Activated T-helper 1 cell treated with anti-CD3 and anti-CD28 coated beads, Interleukin-2, amount 50 U/mL, for 16 hours (primary cell): ENCODE measurements around the gene MEN1.

Source experiments
- DNase-seq, 2 donors: peaks; one replicate each; pipeline ENCODE4 v3.0.0-alpha.2; 2020; ENCODE audit warnings: low read depth in 1 of 2, low spot score in 1 of 2

The MEN1 gene

DNA sequence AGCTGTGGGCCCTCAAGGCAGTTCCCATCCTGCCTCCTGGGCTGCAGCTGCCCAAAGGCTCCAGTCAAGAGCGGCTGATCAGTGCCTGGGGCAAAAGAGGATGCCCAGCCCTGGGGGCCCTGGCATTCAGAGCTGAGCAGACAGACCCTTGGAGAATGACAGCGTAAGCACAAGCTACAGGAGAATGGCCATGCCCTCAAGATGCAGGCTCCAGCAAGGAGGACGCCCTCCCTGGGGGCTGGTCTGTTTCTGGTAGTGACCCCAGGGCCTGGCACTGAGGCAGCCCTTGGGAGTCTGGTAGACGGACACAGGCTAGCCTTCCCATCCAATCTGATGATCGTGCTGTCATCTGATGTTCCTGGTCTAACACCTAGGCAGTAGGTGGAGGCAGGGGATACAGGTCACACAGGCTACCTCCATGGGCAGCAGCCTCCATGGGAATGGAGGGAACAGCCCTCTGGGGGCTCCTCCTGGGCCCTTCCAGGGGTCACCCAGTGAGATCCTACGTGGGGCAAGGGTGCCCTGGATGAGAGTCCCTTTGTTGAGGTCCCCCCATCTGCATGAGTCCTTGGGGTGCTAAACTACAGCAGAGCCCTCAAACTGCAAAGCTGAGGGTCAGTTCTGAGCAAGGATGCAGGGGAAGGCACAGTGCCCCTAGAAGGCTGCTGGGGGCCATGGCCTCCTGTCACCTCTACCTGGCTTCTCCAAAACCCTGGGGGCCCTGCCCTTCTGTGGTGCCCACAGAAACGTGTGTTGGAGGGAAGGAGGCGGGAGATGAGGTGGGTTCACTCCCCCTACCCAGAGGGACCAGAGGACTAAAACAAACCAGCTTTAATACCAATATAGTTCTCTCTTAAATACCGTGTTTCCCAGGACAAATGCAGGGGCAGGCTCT is 21.8 kb downstream of the MEN1 start:
- no peak for DNase-seq

DNA sequence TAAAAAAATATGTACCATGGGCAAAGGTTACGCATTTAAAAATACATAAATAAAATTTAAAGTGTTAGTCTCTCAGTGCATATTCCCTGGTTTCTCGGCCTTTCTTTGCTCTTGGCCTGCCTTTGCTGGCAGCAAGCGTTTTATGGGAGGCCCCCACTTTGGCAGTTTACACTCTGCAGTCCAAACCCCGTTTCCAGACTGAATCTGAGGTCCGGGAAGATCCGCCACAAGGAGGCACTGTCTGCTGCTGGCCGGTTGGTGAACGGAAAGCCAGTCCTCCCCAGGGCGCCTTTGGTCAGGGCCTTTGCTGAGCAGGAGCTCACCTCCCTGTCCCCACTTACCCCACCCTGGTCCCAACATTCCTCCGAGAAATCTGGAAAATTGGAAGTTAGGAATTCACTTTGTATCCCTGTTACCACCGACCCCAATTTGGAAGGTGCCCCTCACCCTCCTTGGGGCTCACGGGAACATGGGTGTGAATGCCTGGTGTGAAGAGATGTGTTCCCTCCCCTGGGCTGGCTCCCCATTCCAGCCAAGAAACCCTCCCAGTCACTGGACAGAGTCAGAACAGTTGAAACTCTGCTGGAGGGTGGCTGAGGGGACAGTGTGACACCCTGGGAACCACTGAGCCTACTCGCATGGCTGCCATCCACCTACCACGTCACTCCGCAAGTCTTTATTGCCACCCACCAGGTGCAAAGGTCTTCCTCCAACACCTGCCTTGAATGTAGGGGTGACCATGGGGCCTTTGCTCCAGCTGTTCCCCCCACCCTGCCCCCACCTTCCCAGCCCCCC is 22.6 kb downstream of the MEN1 start:
- peak in 1 of 2 donors; percentile 37 for DNase-seq

DNA sequence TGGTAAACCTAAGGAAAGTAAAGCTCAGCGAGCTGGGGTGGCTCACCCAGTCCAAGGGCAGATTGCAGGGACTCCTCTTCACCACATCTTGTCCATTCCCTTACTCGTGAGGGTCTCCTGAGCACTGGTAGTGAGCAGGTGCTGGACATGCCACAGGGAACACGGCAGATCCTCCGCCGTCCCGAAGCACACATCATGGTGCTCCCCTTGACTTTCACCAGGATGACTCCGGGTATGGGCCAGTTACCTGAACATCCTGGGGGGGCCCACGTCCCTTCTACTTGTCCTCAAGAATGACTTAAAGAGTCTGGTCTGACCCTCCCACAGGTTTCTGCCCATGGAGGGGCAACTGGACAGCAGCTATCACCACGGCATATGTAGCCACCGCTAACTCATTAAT is 24.0 kb downstream of the MEN1 start:
- DNase-seq = no peak

DNA sequence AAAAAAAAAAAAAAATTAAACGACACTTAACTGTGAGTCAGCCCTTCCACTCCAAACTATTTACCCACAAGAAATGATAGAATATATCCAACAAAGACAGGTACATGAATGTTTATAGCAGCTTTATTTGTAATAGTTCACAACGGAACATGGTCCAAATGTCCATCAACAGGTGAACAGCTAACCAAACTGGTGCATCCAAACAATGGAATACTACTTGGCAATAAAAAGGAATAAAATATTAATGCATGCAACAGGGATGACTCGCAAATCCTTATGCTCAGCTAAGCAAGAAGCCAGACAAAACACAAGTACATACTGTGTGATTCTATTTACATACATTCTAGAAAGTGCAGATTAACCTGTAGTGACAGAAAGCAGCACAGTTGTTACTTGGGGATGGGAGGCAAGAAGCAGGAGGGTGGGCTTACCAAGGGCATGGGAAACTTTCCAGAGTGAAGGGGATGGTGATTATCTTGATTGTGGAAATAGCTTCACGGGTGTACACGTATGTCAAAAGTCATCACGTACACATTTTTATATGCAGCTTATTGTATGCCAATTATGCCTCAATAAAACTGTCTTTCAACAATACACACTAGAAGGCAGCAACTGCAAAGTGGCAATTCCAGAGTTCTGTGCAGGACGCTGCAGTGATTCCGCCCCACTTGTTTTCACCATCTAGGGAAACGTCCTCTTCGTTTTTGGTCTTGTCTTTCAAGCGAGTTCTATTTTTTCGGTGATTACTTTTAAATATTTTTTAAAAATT is 25.4 kb downstream of the MEN1 start:
- no peak for DNase-seq

- DNase-seq = peak; percentile 95 to 98
Measured at GRCh38 chr11:64778473-64779298, 31.7 kb downstream of the MEN1 start, which contains the start of gene SF1. TSS of gene SF1 (minus strand) at chr11:64778542. CDS start at chr11:64778392, 150 bp downstream.

GRCh38 chr11:64778223-64778472 is 32.2 kb downstream of the MEN1 start:
- no peak for DNase-seq

DNA sequence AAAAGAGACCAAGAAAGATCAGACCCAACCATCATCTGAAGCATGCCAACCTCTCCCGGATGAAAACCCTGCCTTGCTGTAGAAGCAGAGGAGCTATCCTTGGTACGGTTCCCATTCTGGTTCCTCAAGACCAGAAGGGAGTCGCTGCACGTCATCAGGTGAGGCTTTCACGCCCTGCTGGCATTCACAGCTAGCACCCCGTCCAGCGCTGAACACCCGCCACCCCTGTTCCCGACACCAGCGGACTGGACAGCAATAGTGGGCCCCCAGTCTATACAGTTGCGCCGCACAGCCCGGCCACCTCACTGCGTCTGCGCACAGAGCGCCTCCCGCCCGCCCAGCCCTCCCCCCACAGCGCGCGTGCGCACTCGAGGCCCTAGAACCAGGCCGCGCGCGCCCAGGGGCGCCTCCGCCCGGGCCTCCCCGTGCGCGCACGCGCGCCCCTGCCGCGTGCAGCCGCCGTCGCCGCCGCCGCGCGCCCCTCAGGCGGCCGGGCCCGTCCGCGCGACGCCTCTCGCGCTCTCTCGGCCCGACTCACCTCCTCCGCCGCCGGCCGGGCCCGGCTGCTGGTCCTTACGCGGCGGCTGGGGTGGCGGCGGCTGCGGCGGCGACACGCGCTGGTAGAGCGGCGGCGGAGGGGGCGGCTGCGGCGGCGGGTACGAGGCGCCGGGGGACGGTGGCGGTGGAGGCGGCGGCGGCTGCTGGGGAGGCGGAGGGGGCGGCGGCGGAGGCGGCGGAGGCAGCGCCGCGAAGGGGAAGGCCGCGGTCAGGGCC is 32.7 kb downstream of the MEN1 start:
- DNase-seq = peak; percentile 57 to 78

- no peak for DNase-seq
Measured at GRCh38 chr11:64776875-64777274, 33.5 kb downstream of the MEN1 start.

GRCh38 chr11:64776425-64776824 is 33.9 kb downstream of the MEN1 start:
- DNase-seq = no peak

- DNase-seq = no peak
Measured at GRCh38 chr11:64774144-64774543, 36.2 kb downstream of the MEN1 start.

GRCh38 chr11:64772303-64773018 is 37.9 kb downstream of the MEN1 start:
- no peak for DNase-seq

GRCh38 chr11:64771861-64772260 is 38.5 kb downstream of the MEN1 start:
- no peak for DNase-seq

GRCh38 chr11:64770120-64770519 is 40.2 kb downstream of the MEN1 start:
- no peak for DNase-seq

DNA sequence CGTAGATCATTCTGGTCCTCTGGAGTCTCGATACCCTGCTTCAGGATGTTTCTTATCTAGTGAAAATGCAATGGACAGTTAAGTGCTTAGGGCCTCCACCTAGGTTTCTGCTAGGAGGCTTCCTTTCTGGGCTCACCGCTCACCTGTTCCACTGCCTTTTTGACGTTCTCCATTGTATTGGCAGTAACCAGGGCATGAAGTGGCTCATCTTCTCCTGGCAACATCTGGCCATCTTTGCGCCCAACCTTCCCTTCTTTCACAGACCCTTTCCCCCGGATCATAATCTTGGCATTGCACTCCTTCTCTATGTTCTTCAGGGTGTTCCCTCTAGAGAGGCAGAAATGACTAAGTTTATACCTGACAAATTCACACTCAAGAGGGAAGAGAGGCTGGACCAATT is 41.1 kb downstream of the MEN1 start:
- DNase-seq = no peak

DNA sequence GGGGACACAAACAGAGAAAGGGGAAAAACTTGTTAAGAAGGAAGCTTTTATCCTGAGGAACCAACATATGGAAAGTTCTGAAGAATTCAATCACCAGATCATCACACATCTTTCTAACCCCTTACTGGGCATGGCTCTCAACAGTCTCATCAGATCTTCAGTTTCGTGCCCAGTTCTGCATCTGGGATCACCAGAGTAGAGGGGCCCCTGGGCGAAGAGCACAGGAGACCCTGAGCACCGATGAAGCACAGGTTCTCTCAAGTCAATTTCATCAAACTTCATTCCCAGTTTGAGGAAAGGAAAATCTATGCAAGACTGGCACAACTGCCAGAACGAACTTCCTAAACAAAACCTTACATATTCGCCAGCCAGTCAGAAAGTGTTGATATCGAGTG is 42.1 kb downstream of the MEN1 start:
- no peak for DNase-seq

DNA sequence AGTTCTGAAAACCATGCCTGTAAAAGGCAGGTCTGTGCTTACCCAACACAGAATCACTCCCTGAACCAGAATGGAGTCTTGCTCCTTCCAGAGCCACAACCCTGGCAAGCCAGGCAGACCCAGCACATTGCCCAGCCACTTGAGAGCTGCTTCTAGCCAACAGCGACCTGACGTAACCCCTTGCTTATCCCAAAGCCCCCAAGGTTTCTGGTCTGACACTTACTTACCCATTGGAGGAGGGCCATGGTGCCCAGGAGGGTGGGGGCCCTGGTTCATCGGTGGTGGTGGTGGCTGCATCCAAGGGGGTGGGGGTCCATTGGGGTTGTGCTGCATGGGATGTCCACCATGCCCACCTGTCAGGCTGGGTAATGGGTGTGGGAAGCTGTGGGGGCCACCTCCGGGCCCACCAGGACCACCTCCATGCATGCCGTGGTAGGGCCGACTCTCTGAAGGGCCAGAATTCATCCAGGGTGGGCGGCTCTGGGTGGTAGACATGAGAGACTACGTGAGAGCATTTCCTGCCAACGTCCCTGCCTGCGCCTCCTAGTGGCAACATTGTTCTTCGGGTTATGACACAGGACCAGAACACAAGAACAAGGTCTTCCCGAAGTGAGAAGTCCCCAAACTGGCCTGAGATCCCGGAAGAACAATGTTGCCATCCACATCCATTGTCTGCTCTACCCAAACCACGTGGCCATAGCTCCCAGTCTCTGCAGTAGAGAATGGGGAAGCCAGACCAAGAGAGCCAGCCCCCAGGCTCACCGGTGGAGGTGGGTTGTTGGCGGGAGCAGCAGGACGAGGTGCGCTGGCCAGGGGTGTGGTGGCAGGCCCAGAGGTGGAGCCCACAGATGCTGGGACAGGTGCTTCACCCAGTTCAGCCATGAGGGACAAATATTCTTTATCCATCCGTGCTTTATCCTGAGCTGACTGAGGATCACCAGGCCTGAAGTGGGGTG is 42.7 kb downstream of the MEN1 start:
- peak; percentile 66 to 74 for DNase-seq

DNA sequence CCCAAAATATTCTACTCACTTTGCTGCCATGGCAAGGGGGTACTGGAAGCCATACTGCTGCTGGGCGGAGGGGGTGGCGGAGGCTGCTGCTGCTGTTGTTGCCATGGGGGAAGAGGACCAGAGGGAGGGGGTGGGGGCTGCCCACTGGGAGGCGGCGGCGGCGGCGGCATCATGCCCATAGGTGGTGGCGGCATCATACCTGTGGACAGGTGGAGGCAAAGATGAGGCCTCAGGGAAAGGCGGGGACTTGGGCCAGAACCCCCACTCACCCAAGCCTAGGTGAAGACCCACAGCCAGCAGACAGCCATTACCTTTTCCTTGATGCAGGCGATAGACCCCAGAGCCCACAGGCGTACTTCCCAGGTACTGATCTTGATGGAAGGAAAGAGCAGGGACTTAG is 43.5 kb downstream of the MEN1 start:
- DNase-seq = no peak
